GM18951 (cell line): ENCODE results near the gene PFKP.

Experiments used
- POLR2A ChIP-seq: IDR thresholded peaks from 4 replicates; pipeline ENCODE4 v1.6.1; 2011; ENCODE audit warnings: mild to moderate bottlenecking; ENCODE audit not compliant: insufficient read length, insufficient read depth; ENCODE audit errors: extremely low read depth
- in situ Hi-C: fragments of 300-500 bp; cut with MboI; formaldehyde crosslinking; loops from one replicate; pipeline ENCODE4 v1.12.0; 2022; ENCODE audit warnings: low sequenced_read_pairs, mixed read lengths, inconsistent platforms; ENCODE audit not compliant: unreplicated experiment

Gene PFKP

GRCh38 chr10:3125527-3126170 lies 58.3 kb downstream of the PFKP start:
- no peak for TF ChIP-seq POLR2A
- in situ Hi-C loops: no loop called here

- no peak for TF ChIP-seq POLR2A
- in situ Hi-C loops: no loop called here
Observed at GRCh38 chr10:3126249-3126648, 58.9 kb downstream of the PFKP start.

DNA sequence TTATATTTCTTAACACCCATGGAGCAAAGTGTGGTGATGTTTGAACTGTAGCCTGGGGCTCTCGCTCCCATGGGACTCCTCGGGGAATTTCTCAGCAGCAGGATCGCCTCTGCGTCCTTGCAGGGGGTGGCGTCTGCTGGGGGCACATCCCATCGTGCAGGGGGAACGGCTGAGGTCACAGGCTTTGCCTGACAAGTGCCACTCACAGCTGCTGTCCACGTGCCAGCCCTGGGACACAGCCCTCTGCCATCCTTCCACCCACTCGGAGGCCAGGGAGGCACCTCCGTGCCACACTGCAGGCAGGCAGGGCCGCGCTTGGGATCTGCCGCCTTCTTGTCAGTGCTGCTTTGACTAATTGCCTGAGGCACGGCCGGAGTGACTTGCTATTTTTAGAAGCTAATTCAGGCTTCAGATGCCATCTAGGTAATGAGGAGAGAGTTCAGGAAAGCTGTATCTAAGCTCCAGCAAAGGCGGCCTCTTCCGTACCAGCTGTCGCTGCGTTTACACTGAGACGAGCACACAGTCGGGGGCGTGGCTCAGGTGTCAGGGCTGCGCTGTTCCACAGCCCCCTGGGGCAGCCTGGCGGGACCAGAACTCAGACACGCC lies 59.5 kb downstream of the PFKP start:
- no peak for TF ChIP-seq POLR2A
- in situ Hi-C loops: no loop called here

- no peak for TF ChIP-seq POLR2A
- in situ Hi-C loops: no loop called here
Observed at GRCh38 chr10:3127921-3128320, 60.6 kb downstream of the PFKP start.

GRCh38 chr10:3128379-3129130 lies 61.2 kb downstream of the PFKP start:
- in situ Hi-C loops: no loop called here
- TF ChIP-seq POLR2A: no peak

GRCh38 chr10:3129581-3130340 lies 62.4 kb downstream of the PFKP start:
- no peak for TF ChIP-seq POLR2A

DNA sequence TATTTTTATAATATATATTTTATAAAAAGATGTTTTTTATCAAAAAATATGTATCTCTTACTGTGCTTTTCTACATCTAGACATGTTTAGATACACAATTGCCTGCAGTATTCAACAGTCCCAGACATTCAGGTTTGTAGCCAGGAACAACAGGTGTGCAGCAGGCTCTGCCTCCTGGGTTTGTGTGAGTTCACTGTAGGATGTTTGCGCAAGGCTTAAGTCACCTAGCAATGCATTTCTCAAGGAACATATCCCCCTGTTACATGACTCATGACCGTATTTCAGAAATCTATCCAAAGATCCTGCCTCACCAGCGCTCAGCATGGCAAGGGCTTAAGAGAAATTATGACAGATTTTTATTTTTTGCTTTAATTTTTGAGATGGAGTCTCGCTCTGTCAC lies 63.8 kb downstream of the PFKP start:
- in situ Hi-C loops: no loop called here
- no peak for TF ChIP-seq POLR2A

More at GRCh38 chr10:3129581-3130340, 62.4 kb downstream of the PFKP start:
- in situ Hi-C loops: no loop called here

DNA sequence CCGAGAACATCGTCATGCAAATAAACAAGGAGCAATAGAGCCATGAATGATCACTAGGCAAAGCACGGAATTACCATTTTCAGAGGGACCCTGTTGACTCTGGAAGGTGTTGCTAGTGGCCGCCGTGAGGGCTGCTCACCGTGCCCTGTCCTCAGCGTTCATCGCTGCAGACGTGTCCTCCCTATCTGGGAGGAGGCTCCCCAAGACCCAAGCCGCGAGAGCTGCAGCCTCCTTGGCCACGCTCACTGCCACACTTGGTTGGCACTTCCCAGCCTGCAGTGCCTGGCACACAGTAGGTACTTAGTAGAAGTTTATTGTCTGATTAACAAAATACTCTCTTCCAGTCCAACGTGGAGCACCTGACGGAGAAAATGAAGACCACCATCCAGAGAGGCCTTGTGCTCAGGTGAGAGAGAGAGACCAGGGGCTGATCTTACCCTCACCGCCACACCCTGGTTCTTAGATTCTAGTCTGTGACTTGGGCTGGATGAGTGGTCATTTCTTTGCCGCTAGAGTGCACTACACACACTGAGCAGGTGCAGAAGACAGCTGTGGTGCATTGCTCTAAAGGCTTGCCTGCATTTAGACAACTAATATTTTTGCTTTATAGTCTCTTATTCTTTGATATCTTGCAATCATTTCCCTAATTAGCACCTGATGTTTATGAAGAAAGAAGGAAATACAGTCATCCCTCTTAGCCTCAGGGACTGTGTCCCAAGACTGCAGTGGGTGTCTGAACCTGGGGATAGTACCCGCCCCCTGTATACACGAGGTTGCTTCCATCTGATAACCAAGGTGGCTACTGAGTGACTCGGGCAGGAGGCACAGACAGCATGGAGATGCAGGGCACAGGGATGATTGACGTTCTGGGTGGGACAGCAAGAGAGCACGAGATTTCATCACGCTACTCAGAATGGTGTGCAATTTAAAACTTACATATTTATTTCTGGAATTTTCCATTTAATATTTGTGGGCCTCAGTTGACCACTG lies 65.0 kb downstream of the PFKP start:
- TF ChIP-seq POLR2A: no peak
- in situ Hi-C loops: no loop called here

GRCh38 chr10:3133948-3134347 lies 66.6 kb downstream of the PFKP start:
- in situ Hi-C loops: no loop called here
- TF ChIP-seq POLR2A: no peak

GRCh38 chr10:3135006-3135405 lies 67.7 kb downstream of the PFKP start:
- in situ Hi-C loops: no loop called here
- TF ChIP-seq POLR2A: no peak

- in situ Hi-C loops: no loop called here
- no peak for TF ChIP-seq POLR2A
Observed at GRCh38 chr10:3136336-3136735, 69.0 kb downstream of the PFKP start.
